Activated CD4-positive, alpha-beta T cell treated with anti-CD3 and anti-CD28 coated beads, Interleukin-2, amount 50 U/mL, for 16 hours (primary cell): ENCODE measurements around the gene TMEM59L.
A peak's percentile ranks its signal among the peaks of the same experiment; 100 is the strongest.
"Not testable (repeated sequence)": the region's sequence is repeated elsewhere in the genome, so short reads cannot be mapped to it uniquely, and the experiment has no call there.

Experiments
- DNase-seq: peaks from one replicate; pipeline ENCODE4 v3.0.0-alpha.2; 2020

Gene TMEM59L

GRCh38 chr19:18612772-18613588 lies at the start of gene TMEM59L:
Gene TMEM59L (plus strand): TSS chr19:18612870. CDS start chr19:18612959, 89 bp downstream.
- DNase-seq, result no peak

DNA sequence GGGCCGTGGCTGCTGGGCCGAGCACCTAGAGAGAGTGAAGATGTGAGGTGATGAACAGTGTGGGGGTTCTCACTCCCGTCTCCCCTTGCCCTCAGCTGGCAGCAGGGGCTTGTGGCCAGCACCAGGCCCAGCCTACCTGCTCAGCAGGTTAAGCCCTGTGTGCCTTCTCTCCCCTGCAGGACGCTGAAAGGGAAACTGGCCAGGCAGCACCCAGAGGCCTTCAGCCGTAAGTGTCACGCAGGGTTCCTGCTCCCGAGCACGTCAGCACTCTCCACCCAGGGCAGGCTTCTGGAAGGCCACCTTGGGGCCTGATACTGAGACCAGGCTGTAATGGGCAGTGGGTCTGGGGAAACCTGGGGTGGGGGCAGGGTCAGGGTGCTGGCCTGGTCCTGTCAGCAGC lies 45.7 kb upstream of the TMEM59L start:
- DNase-seq, result no peak

GRCh38 chr19:18568367-18568766 lies 44.3 kb upstream of the TMEM59L start:
- no peak for DNase-seq

- DNase-seq, result peak; percentile 99
These were observed 40.9 kb upstream of the TMEM59L start, which contains the start of gene UBA52 for GRCh38 chr19:18571564-18572344. Gene UBA52 (plus strand): TSS chr19:18571857. CDS start chr19:18573301, 1,444 bp downstream.

- no peak for DNase-seq
These were observed 37.9 kb upstream of the TMEM59L start for GRCh38 chr19:18574691-18575291.

DNA sequence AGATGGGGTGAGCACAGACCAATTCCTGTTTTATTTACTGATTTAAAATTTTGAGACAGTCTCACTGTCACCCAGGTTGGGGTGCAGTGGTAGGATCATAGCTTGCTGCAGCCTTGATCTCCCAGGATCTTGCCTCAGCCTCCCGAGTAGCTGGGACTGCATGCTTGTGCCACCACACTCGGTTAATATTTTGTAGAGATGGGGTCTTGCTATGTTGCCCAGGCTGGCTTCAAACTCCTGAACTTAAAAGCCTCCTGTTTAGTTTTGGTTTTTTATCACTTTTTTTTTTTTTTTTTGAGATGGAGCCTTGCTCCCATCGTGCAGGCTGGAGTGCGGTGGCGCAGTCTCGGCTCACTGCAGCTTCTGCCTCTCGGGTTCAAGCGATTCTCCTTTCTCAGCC lies 36.3 kb upstream of the TMEM59L start:
- no peak for DNase-seq

DNA sequence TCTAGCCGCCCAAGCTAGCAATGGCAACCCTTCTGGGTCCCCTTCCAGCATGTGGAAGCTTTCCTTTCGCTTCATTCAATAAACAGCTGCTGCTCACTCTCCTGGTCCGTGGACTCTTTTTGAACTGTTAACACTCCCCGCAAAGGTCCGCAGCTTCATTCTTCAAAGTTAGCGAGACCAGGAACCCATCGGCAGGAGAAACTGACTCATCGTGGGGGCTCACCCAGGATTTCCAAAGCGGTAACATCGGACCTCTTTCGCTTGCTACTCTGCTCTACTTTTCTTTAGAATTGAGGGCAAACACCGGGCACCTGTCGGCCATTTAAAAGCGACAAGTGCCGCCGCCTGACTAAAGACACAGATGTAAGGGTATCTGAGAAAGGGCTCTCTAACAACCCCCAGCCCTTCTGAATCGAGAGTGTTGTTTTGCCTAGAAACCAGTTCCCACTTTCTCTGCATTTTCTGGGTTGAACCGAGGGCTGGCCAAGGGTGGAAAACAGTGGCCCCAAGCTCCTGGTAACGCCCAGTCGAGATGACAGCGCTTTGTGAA lies 35.2 kb upstream of the TMEM59L start:
- no peak for DNase-seq

DNA sequence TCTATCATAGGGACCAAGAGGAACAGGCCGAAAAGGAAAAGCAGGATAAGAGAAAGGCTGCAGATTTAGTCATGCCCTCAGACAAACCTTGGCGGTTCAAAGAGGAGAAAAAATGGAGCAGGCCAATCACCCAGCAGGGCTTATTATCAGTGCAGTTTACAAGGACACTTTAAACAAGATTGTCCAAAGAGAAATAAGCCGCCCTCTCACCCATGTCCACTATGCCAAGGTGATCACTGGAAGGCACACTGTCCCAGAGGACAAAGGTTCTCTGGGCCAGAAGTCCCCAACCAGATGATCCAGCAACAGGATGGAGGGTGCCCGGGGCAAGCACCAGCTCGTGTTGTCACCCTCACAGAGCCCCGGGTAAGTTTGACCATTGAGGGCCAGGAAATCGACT lies 32.4 kb upstream of the TMEM59L start:
- no peak for DNase-seq

- DNase-seq, result no peak
These were observed 26.4 kb upstream of the TMEM59L start for GRCh38 chr19:18586306-18586705.

GRCh38 chr19:18587561-18587960 lies 25.1 kb upstream of the TMEM59L start:
- DNase-seq, result no peak

GRCh38 chr19:18587962-18588610 lies 24.6 kb upstream of the TMEM59L start:
- no peak for DNase-seq

DNA sequence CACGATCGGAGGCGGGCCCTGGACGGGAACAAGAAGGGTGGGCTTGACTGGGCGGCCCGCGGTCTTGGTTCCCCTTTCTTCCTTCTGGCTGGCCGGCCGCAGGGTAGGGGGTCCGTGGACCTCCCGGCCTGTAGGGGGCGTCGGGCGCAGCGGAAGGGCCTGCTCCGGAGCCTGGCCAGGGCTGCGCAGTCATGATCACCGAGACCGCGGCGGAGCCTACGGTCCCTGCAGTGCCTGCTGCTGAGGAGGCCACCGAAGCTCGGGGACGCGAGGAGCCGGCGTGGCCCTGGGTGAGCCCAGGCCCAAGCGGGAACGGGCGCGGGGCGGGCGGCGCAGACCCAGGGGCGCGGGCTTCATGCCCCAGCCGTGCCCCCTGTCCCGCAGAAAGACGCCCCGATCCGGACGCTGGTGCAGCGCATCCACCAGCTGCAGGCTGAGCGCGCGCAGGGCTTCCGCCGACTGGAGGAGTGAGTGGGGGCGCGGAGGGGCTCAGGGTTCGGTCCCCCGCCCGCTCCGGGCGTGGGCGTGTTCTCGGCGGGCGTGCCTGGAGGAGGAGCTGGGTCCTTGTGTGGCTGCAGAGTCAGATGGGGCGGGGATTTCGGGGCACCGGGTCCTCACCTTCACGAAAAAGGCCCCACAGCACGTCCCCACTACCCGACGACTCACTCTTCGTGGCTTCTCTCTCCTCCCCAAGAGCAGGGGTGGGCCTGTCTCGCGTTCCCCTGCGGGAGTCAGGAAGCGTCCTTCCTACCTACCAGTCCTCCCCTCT lies 23.9 kb upstream of the TMEM59L start, which contains the start of gene REX1BD:
REX1BD (plus strand) TSS at position 188 of the 769 bp plus-strand sequence; CDS start at position 192, 4 bp downstream.
- peak; percentile 91 for DNase-seq

- DNase-seq, result peak; percentile 65
These were observed 23.0 kb upstream of the TMEM59L start for GRCh38 chr19:18589380-18590272.

- DNase-seq, result peak; percentile 41
These were observed 22.1 kb upstream of the TMEM59L start for GRCh38 chr19:18590273-18591272.

DNA sequence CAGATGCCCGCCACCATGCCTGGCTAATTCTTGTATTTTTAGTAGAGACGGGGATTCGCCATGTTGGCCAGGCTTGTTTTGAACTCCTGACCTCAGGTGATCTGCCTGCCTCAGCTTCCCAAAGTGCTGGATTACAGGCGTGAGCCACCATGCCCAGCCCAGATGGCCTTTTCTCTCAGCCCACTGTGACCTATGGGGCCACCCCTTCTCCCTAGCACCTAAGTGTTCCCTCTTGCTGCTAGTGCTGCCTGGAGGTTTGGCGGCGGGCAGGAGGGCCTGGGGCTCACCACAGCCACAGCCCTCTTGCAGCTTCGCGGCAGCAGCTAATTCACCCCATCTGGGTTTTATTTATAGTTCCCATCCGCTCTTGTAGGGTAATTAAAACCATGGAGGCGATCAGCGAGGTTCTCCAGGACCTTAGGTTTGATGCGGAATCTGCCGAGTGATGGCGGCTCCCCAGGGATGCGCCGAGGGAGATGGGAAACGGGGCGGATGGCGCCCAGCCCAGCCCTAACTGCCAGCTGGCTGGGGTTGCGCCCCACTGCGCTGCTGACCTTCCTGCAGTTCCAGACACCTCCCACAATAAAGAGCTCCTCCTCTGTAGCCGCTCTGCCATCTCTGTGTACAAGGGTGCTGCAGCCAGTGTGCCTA lies 20.8 kb upstream of the TMEM59L start:
- no peak for DNase-seq

GRCh38 chr19:18592732-18593131 lies 19.9 kb upstream of the TMEM59L start:
- not testable (repeated sequence) for DNase-seq

- no peak for DNase-seq
These were observed 19.1 kb upstream of the TMEM59L start for GRCh38 chr19:18593367-18594095.
